HG03064 (cell line): Measurements from ENCODE around the gene PLXNB1.
"Not testable (repeated sequence)": the region's sequence is repeated elsewhere in the genome, so short reads cannot be mapped to it uniquely, and the experiment has no call there.

Experiments
- ATAC-seq: cut with Tn5 transposase; IDR thresholded peaks from one replicate; pipeline ENCODE4 v1.9.1; 2021; ENCODE audit warnings: low read depth; ENCODE audit not compliant: unreplicated experiment

The PLXNB1 gene

GRCh38 chr3:48409291-48410201 lies 20.3 kb downstream of the PLXNB1 start:
- ATAC-seq = no peak

- ATAC-seq = no peak
Observed at GRCh38 chr3:48408823-48409281, 21.0 kb downstream of the PLXNB1 start.

- no peak for ATAC-seq
Observed at GRCh38 chr3:48407542-48408099, 22.3 kb downstream of the PLXNB1 start.

- no peak for ATAC-seq
Observed at GRCh38 chr3:48406443-48407431, 23.1 kb downstream of the PLXNB1 start.

- ATAC-seq = no peak
Observed at GRCh38 chr3:48405971-48406370, 23.9 kb downstream of the PLXNB1 start.

- no peak for ATAC-seq
Observed at GRCh38 chr3:48405343-48405881, 24.5 kb downstream of the PLXNB1 start.

GRCh38 chr3:48404440-48405342 lies 25.2 kb downstream of the PLXNB1 start:
- ATAC-seq = no peak

- ATAC-seq = no peak
Observed at GRCh38 chr3:48403533-48404439, 26.1 kb downstream of the PLXNB1 start.

- no peak for ATAC-seq
Observed at GRCh38 chr3:48402907-48403306, 27.0 kb downstream of the PLXNB1 start.

- no peak for ATAC-seq
Observed at GRCh38 chr3:48402281-48402732, 27.6 kb downstream of the PLXNB1 start.

- not testable (repeated sequence) for ATAC-seq
Observed at GRCh38 chr3:48401434-48401901, 28.4 kb downstream of the PLXNB1 start.

GRCh38 chr3:48400824-48401433 lies 29.0 kb downstream of the PLXNB1 start:
- ATAC-seq = no peak

- no peak for ATAC-seq
Observed at GRCh38 chr3:48399387-48400172, 30.3 kb downstream of the PLXNB1 start.

GRCh38 chr3:48398701-48399386 lies 31.0 kb downstream of the PLXNB1 start:
- no peak for ATAC-seq

GRCh38 chr3:48397767-48398681 lies 31.9 kb downstream of the PLXNB1 start:
- no peak for ATAC-seq
